ENCODE results near the gene TLL2. TPM values are rescaled to one million over a fixed set of nuclear protein-coding genes. Genes with fewer than 3 reads are reported as not detected.

The TLL2 gene
- total and polyA plus RNA-seq, 2 experiments from 2014 or later: 2.6 to 3.0 TPM

DNA sequence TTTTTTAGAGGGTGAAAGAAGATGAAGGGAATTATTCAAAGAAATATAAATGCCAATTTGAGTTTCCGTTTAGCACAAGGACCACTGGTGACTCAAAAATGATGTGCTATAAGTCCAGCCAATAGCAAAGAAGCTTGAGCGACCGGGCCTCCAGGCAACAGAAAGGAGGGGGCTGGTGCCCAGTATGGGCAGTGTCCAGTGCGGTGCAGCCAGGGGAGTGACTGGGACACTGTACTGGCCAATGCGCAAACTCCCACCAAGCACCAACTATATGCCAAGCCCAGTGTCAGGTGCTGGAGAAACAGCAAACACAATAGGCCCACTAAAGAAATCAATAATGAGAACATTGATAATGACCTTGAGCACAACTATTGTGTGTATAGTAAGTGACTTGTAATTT is 144.8 kb downstream of the TLL2 start (continued):
- no peak for TF ChIP-seq ZNF462 (CRISPR knock-in tag; IDR thresholded peaks at IDR 0.05)
- TF ChIP-seq, protein P1, sequence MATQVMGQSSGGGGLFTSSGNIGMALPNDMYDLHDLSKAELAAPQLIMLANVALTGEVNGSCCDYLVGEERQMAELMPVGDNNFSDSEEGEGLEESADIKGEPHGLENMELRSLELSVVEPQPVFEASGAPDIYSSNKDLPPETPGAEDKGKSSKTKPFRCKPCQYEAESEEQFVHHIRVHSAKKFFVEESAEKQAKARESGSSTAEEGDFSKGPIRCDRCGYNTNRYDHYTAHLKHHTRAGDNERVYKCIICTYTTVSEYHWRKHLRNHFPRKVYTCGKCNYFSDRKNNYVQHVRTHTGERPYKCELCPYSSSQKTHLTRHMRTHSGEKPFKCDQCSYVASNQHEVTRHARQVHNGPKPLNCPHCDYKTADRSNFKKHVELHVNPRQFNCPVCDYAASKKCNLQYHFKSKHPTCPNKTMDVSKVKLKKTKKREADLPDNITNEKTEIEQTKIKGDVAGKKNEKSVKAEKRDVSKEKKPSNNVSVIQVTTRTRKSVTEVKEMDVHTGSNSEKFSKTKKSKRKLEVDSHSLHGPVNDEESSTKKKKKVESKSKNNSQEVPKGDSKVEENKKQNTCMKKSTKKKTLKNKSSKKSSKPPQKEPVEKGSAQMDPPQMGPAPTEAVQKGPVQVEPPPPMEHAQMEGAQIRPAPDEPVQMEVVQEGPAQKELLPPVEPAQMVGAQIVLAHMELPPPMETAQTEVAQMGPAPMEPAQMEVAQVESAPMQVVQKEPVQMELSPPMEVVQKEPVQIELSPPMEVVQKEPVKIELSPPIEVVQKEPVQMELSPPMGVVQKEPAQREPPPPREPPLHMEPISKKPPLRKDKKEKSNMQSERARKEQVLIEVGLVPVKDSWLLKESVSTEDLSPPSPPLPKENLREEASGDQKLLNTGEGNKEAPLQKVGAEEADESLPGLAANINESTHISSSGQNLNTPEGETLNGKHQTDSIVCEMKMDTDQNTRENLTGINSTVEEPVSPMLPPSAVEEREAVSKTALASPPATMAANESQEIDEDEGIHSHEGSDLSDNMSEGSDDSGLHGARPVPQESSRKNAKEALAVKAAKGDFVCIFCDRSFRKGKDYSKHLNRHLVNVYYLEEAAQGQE (IDR thresholded peaks at IDR 0.05; ENCODE audit: unreplicated experiment): no peak
- TF ChIP-seq ETS1 (IDR thresholded peaks at IDR 0.05): no peak

DNA sequence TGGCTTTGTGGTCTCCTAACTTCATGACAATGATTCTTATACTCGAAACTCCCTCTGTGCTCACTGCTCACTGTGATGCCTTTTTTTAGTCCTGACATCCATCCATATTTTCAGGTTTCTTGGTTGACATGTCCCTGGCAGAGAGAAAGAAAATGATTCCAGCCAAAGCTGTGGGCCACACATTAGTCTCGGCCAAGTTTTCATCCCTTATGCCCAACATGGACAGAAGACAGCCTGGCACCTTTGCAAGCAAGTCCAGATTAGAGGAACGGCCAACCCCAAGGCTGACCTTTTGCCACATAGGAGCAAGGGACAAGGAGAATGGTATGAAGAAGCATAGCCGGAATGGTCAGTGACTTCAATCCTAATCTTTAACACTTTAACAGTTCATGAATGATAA is 146.3 kb downstream of the TLL2 start:
- H3K27ac ChIP-seq (ENCODE audit: low read depth): no peak overlapping the region
- Mint-ChIP-seq H3K27me3 (ENCODE audit: insufficient read depth, low read depth, poor library complexity) (peaks cover 6% of the 10 kb centered on the region), H3K36me3 (ENCODE audit: low read depth) (no peaks in the 10 kb centered on the region), H3K27ac (no peak overlapping the region), H3K4me1 (peaks cover 5% of the 10 kb centered on the region; the same call in 2 of the 3 replicates), H3K9me3 (no peaks in the 10 kb centered on the region), H3K4me3 (no peak overlapping the region)
- H3K4me3 ChIP-seq: no peak overlapping the region
- H3K9me2 ChIP-seq (ENCODE audit: insufficient read depth): no peaks in the 10 kb centered on the region
- H3K79me2 ChIP-seq (replicated peaks; ENCODE audit: insufficient read depth): no peaks in the 10 kb centered on the region
- H3K4me2 ChIP-seq: no peak overlapping the region
- no peaks in the 10 kb centered on the region for H4K20me1 ChIP-seq (replicated peaks; ENCODE audit: insufficient read depth)
- H3K36me3 ChIP-seq (ENCODE audit: insufficient read depth): no peaks in the 10 kb centered on the region
- H2AFZ ChIP-seq: no peak overlapping the region
- DNase-seq (ENCODE audit: low spot score) (no peak), ATAC-seq (no peak)
- no peaks in the 10 kb centered on the region for H3F3A ChIP-seq (replicated peaks; ENCODE audit: low read depth)
- H3K27me3 ChIP-seq (ENCODE audit: insufficient read depth): no peaks in the 10 kb centered on the region
- TF ChIP-seq ETS1 (IDR thresholded peaks at IDR 0.05) (no peak), NANOG (IDR thresholded peaks at IDR 0.05; ENCODE audit: borderline replicate concordance) (no peak), ZNF114 (CRISPR knock-in tag; IDR thresholded peaks at IDR 0.05) (no peak)
- TF ChIP-seq, protein P2, sequence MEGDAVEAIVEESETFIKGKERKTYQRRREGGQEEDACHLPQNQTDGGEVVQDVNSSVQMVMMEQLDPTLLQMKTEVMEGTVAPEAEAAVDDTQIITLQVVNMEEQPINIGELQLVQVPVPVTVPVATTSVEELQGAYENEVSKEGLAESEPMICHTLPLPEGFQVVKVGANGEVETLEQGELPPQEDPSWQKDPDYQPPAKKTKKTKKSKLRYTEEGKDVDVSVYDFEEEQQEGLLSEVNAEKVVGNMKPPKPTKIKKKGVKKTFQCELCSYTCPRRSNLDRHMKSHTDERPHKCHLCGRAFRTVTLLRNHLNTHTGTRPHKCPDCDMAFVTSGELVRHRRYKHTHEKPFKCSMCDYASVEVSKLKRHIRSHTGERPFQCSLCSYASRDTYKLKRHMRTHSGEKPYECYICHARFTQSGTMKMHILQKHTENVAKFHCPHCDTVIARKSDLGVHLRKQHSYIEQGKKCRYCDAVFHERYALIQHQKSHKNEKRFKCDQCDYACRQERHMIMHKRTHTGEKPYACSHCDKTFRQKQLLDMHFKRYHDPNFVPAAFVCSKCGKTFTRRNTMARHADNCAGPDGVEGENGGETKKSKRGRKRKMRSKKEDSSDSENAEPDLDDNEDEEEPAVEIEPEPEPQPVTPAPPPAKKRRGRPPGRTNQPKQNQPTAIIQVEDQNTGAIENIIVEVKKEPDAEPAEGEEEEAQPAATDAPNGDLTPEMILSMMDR (conservative IDR thresholded peaks at IDR 0.05; ENCODE audit: low read depth in 2 of 2): no peak
- TF ChIP-seq, protein P1 (IDR thresholded peaks at IDR 0.05; ENCODE audit: unreplicated experiment): no peak
- H3K4me1 ChIP-seq (ENCODE audit: insufficient read depth): no peaks in the 10 kb centered on the region
